OCI-LY1 (cell line): Measurements from ENCODE around the gene FBXW5.

Experiments
- H2AFZ ChIP-seq: fragments of 200-600 bp; sonication (generic), shearing (Covaris generic); 2 replicates; pipeline ENCODE4 v1.6.0; 2014; ENCODE audit warnings: antibody characterized with exemption, mild to moderate bottlenecking, low read length
- H3F3A ChIP-seq: fragments of 200-600 bp; sonication (generic), shearing (Covaris generic); 2 replicates; pipeline ENCODE4 v1.6.0; 2014; ENCODE audit warnings: mild to moderate bottlenecking, antibody characterized with exemption, low read length, moderate library complexity; ENCODE audit not compliant: insufficient read depth
- H3K27ac ChIP-seq: fragments of 200-600 bp; sonication (generic); 2 replicates; pipeline ENCODE4 v1.5.1; 2014; ENCODE audit warnings: low read length, mixed run types, mild to moderate bottlenecking, low read depth; ENCODE audit not compliant: poor library complexity, severe bottlenecking
- H3K27me3 ChIP-seq: fragments of 200-600 bp; sonication (generic); 2 replicates; pipeline ENCODE4 v1.6.0; 2014; ENCODE audit warnings: antibody characterized with exemption, mild to moderate bottlenecking, low read length, moderate library complexity; ENCODE audit not compliant: insufficient read depth
- H3K36me3 ChIP-seq: fragments of 200-600 bp; sonication (generic); 2 replicates; pipeline ENCODE4 v1.6.1; 2014; ENCODE audit warnings: mild to moderate bottlenecking, antibody characterized with exemption, low read length, moderate library complexity, mixed read lengths; ENCODE audit not compliant: insufficient read depth
- H3K4me1 ChIP-seq: fragments of 200-600 bp; sonication (generic); 2 replicates; pipeline ENCODE4 v1.5.1; 2014; ENCODE audit warnings: mild to moderate bottlenecking, low read length, moderate library complexity; ENCODE audit not compliant: insufficient read depth, severe bottlenecking
- H3K4me2 ChIP-seq: fragments of 200-600 bp; sonication (generic), shearing (Covaris generic); 2 replicates; pipeline ENCODE4 v1.6.1; 2014; ENCODE audit warnings: low read length
- H3K4me3 ChIP-seq: fragments of 200-600 bp; sonication (generic); 2 replicates; pipeline ENCODE4 v1.5.1; 2014; ENCODE audit warnings: low read length, low read depth, mild to moderate bottlenecking, mixed read lengths; ENCODE audit not compliant: poor library complexity, severe bottlenecking
- H3K79me2 ChIP-seq: fragments of 200-600 bp; shearing (Covaris generic); 2 replicates; pipeline ENCODE4 v1.6.1; 2016; ENCODE audit warnings: mixed run types, low read length, mixed read lengths; ENCODE audit not compliant: insufficient read depth
- H3K9ac ChIP-seq: fragments of 200-600 bp; sonication (generic), shearing (Covaris generic); 2 replicates; pipeline ENCODE4 v1.6.1; 2014; ENCODE audit warnings: mild to moderate bottlenecking, low read length, mixed read lengths
- H3K9me2 ChIP-seq: fragments of 200-600 bp; sonication (generic), shearing (Covaris generic); 2 replicates; pipeline ENCODE4 v1.6.1; 2014; ENCODE audit warnings: low read depth, mild to moderate bottlenecking, low read length, mixed read lengths
- H3K9me3 ChIP-seq: fragments of 200-600 bp; shearing (Covaris generic); 2 replicates; pipeline ENCODE4 v1.6.1; 2014; ENCODE audit warnings: low read length, mixed read lengths
- H4K20me1 ChIP-seq: fragments of 200-600 bp; sonication (generic), shearing (Covaris generic); 2 replicates; pipeline ENCODE4 v1.6.0; 2016; ENCODE audit warnings: mild to moderate bottlenecking, low read length; ENCODE audit not compliant: insufficient read depth
- EZH2 ChIP-seq: fragments of 200-600 bp; sonication (generic), shearing (Covaris generic); IDR thresholded peaks from 2 replicates; pipeline ENCODE4 v1.8.0; 2017; ENCODE audit warnings: borderline replicate concordance, mixed run types, mild to moderate bottlenecking, antibody characterized with exemption, low read length, moderate library complexity, mixed read lengths
- TF ChIP-seq, protein P1 (sequence below): fragments of 200-600 bp; sonication (generic), shearing (Covaris generic); IDR thresholded peaks from 2 replicates; pipeline ENCODE4 v1.5.1; 2017; ENCODE audit warnings: mild to moderate bottlenecking, antibody characterized with exemption, low read length, moderate library complexity, mixed read lengths

The FBXW5 gene

DNA sequence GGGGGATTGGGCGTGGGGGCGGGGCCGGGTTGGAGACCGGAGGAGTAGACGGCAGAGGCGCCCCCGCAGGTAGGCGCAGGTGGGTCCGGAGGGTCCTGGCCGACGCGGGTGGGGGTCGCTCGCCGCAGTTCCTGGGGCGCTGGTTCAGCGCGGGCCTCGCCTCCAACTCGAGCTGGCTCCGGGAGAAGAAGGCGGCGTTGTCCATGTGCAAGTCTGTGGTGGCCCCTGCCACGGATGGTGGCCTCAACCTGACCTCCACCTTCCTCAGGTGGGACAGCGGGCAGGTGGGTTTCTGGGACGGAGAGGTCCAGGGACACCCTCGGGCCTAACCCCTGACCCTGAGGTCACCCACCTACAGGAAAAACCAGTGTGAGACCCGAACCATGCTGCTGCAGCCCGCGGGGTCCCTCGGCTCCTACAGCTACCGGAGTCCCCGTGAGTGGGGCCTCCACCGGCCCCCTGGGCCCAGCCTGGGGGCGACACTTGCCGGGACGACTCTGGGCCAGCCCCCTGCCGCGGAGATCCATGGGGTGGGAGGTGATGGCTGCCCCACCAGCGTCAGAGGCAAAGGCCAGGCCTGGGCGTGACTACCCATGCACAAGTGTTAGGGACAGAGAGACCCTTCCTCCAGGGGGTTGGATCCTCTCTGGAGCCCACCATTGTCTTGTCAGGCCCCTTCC, 34.5 kb upstream of the FBXW5 start:
- Histone ChIP-seq H3K9ac (no peak overlapping the region), H3K9me2 (no peaks in the 10 kb centered on the region), H3K4me3 (no peak overlapping the region), H3K4me1 (no peaks in the 10 kb centered on the region), H4K20me1 (no peaks in the 10 kb centered on the region), H3K36me3 (no peaks in the 10 kb centered on the region), H3K4me2 (no peak overlapping the region), H3K79me2 (no peaks in the 10 kb centered on the region), H3K27me3 (peaks cover 4% of the 10 kb centered on the region), H3K27ac (no peak overlapping the region), H2AFZ (no peak overlapping the region), H3K9me3 (no peaks in the 10 kb centered on the region), H3F3A (no peaks in the 10 kb centered on the region)
- TF ChIP-seq, protein P1, sequence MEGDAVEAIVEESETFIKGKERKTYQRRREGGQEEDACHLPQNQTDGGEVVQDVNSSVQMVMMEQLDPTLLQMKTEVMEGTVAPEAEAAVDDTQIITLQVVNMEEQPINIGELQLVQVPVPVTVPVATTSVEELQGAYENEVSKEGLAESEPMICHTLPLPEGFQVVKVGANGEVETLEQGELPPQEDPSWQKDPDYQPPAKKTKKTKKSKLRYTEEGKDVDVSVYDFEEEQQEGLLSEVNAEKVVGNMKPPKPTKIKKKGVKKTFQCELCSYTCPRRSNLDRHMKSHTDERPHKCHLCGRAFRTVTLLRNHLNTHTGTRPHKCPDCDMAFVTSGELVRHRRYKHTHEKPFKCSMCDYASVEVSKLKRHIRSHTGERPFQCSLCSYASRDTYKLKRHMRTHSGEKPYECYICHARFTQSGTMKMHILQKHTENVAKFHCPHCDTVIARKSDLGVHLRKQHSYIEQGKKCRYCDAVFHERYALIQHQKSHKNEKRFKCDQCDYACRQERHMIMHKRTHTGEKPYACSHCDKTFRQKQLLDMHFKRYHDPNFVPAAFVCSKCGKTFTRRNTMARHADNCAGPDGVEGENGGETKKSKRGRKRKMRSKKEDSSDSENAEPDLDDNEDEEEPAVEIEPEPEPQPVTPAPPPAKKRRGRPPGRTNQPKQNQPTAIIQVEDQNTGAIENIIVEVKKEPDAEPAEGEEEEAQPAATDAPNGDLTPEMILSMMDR = no peak
- no peak for TF ChIP-seq EZH2

DNA sequence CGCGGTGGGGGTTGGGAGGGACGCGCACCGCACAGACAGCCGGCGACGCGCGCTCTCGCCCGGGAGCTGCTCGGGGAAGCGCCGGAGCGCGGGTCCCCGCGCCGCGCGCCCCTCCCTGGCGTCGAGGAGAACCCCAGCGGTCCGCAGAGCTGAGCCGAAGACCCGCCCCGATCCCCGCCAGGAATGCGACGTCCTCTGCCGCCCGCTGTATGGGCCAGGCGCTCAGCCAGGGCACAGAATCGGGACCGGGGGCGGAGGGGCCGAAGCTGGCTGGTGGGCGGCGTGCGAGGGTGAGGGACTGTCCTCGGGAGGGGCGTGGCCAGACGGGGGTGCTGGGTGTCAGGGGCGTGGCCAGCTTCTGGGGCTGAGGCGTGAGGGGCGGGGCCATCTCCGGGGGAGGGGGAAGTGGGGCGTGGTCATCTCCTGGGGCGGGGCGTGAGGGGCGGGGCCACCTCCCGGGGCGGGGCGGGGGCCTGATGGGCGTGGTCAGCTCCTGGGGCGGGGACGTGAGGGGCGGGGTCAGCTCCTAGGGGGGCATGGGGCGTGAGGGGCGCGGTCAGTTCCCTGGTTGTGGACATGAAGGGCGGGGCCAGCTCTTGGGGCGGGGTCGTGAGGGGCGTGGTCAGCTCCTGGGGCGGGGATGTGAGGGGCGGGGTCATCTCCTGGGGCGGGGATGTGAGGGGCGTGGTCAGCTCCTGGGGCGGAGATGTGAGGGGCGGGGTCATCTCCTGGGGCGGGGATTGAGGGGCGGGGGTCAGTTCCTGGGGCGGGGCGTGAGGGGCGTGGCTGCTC, 33.7 kb upstream of the FBXW5 start:
- H3K9me2 ChIP-seq = no peaks in the 10 kb centered on the region
- no peak overlapping the region for H3K4me3 ChIP-seq
- peaks cover 5% of the 10 kb centered on the region for H3K27me3 ChIP-seq
- TF ChIP-seq EZH2 = no peak
- no peaks in the 10 kb centered on the region for H3K9me3 ChIP-seq
- no peak overlapping the region for H3K9ac ChIP-seq
- no peak overlapping the region for H3K27ac ChIP-seq
- no peaks in the 10 kb centered on the region for H3K79me2 ChIP-seq
- H3F3A ChIP-seq = no peaks in the 10 kb centered on the region
- H2AFZ ChIP-seq = no peak overlapping the region
- H3K4me1 ChIP-seq = no peaks in the 10 kb centered on the region
- no peaks in the 10 kb centered on the region for H3K36me3 ChIP-seq
- no peaks in the 10 kb centered on the region for H4K20me1 ChIP-seq
- no peak overlapping the region for H3K4me2 ChIP-seq

DNA sequence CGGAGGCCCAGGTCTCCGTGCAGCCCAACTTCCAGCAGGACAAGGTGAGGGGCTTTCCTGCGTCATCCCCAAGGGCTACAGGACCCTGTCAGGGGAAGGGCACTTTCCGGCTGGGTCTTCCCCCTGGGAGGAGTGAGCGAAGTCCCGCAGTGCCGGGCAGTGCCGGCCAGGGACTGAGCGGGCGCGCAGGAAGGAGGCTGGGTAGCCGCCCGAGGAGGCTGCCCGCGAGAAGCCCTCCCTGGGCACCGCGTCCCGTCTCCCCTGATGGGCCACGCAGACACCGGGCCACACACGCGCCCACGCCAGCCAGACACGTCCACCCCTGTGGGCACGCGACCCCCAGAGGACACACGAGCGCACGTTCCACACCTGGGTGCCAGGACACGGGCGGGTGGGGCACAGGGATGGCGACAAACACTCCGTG, 33.1 kb upstream of the FBXW5 start:
- Histone ChIP-seq H3F3A (no peaks in the 10 kb centered on the region), H3K4me3 (no peak overlapping the region), H3K36me3 (no peaks in the 10 kb centered on the region), H3K9ac (no peak overlapping the region), H3K9me3 (no peaks in the 10 kb centered on the region), H4K20me1 (no peaks in the 10 kb centered on the region), H2AFZ (no peak overlapping the region), H3K9me2 (no peaks in the 10 kb centered on the region), H3K27me3 (peaks cover 9% of the 10 kb centered on the region; the same call in 1 of the 2 replicates), H3K79me2 (no peaks in the 10 kb centered on the region), H3K4me2 (no peak overlapping the region), H3K27ac (no peak overlapping the region), H3K4me1 (no peaks in the 10 kb centered on the region)
- no peak for TF ChIP-seq EZH2
- TF ChIP-seq, protein P1 = no peak
